ENCODE results near the gene NMRK1. TPM values are rescaled to one million over a fixed set of nuclear protein-coding genes. Genes with fewer than 3 reads are reported as not detected.

NMRK1 gene
- total RNA-seq, 1 donor from 2014 or later = 7.9 TPM

GRCh38 chr9:75071530-75072122 lies 16.3 kb downstream of the NMRK1 start:
- DNase-seq (ENCODE audit: low spot score in 2 of 2, unreplicated experiment in 2 of 2) = no peak
- no peak overlapping the region for H3K27ac Mint-ChIP-seq
- H3K36me3 Mint-ChIP-seq = no peaks in the 10 kb centered on the region

GRCh38 chr9:75069171-75069570 lies 18.8 kb downstream of the NMRK1 start:
- no peaks in the 10 kb centered on the region for H3K4me1 Mint-ChIP-seq
- TF ChIP-seq CTCF (IDR thresholded peaks at IDR 0.05; ENCODE audit: unreplicated experiment) = no peak
- DNase-seq (ENCODE audit: low spot score in 2 of 2, unreplicated experiment in 2 of 2) = no peak
- H3K9me3 Mint-ChIP-seq = no peaks in the 10 kb centered on the region
- H3K4me3 Mint-ChIP-seq = no peak overlapping the region
- peak overlapping the region; percentile 38 for H3K27ac Mint-ChIP-seq
- H3K36me3 Mint-ChIP-seq = no peaks in the 10 kb centered on the region
- H3K27me3 Mint-ChIP-seq (ENCODE audit: low read depth) = no peaks in the 10 kb centered on the region

More at GRCh38 chr9:75071530-75072122, 16.3 kb downstream of the NMRK1 start:
- Mint-ChIP-seq H3K4me1 (peaks cover 3% of the 10 kb centered on the region), H3K27me3 (ENCODE audit: low read depth) (no peaks in the 10 kb centered on the region), H3K4me3 (no peak overlapping the region), H3K9me3 (no peaks in the 10 kb centered on the region)
- TF ChIP-seq CTCF (IDR thresholded peaks at IDR 0.05; ENCODE audit: unreplicated experiment) = no peak

GRCh38 chr9:75067894-75068293 lies 20.1 kb downstream of the NMRK1 start:
- Mint-ChIP-seq H3K27ac (no peak overlapping the region), H3K9me3 (no peaks in the 10 kb centered on the region)

GRCh38 chr9:75065510-75065909 lies 22.4 kb downstream of the NMRK1 start:
- TF ChIP-seq CTCF (IDR thresholded peaks at IDR 0.05; ENCODE audit: unreplicated experiment) = no peak
- no peak overlapping the region for H3K4me3 Mint-ChIP-seq

More at GRCh38 chr9:75067894-75068293, 20.1 kb downstream of the NMRK1 start:
- DNase-seq (ENCODE audit: low spot score in 2 of 2, unreplicated experiment in 2 of 2) = no peak
- Mint-ChIP-seq H3K36me3 (no peaks in the 10 kb centered on the region), H3K4me3 (no peak overlapping the region), H3K27me3 (ENCODE audit: low read depth) (no peaks in the 10 kb centered on the region), H3K4me1 (no peaks in the 10 kb centered on the region)
- no peak for TF ChIP-seq CTCF (IDR thresholded peaks at IDR 0.05; ENCODE audit: unreplicated experiment)

GRCh38 chr9:75064307-75065025 lies 23.5 kb downstream of the NMRK1 start:
- peaks cover 1% of the 10 kb centered on the region for H3K9me3 Mint-ChIP-seq
- no peak for TF ChIP-seq CTCF (IDR thresholded peaks at IDR 0.05; ENCODE audit: unreplicated experiment)
- no peak overlapping the region for H3K27ac Mint-ChIP-seq
- no peaks in the 10 kb centered on the region for H3K27me3 Mint-ChIP-seq (ENCODE audit: low read depth)
- H3K4me1 Mint-ChIP-seq = no peaks in the 10 kb centered on the region
- no peaks in the 10 kb centered on the region for H3K36me3 Mint-ChIP-seq
- H3K4me3 Mint-ChIP-seq = no peak overlapping the region
- no peak for DNase-seq (ENCODE audit: low spot score in 2 of 2, unreplicated experiment in 2 of 2)

More at GRCh38 chr9:75065510-75065909, 22.4 kb downstream of the NMRK1 start:
- no peak overlapping the region for H3K27ac Mint-ChIP-seq
- H3K27me3 Mint-ChIP-seq (ENCODE audit: low read depth) = no peaks in the 10 kb centered on the region
- no peaks in the 10 kb centered on the region for H3K36me3 Mint-ChIP-seq
- H3K9me3 Mint-ChIP-seq = no peaks in the 10 kb centered on the region
- H3K4me1 Mint-ChIP-seq = no peaks in the 10 kb centered on the region
- no peak for DNase-seq (ENCODE audit: low spot score in 2 of 2, unreplicated experiment in 2 of 2)
